A673 (cell line): ENCODE results near the gene KREMEN1. TPM values are rescaled to one million over a fixed set of nuclear protein-coding genes. Genes with fewer than 3 reads are reported as not detected.

Experiments
- BruUV-seq: library from RNA; stranded (reverse); fragments of 400-500 nt; replicated peaks from 2 replicates; lab custom pipeline; 2021; lab: Mats Ljungman, UMichigan
- CTCF ChIA-PET: fragments of 300-600 bp; sonication (Branson Sonifier 250); formaldehyde crosslinking; loops from one replicate; lab custom pipeline; 2022; ENCODE audit warnings: antibody characterized with exemption; lab: Charles Lee
- POLR2A ChIA-PET: fragments of 300-600 bp; sonication (Branson Sonifier 250); formaldehyde crosslinking; loops from one replicate; lab custom pipeline; 2022; ENCODE audit warnings: antibody characterized with exemption; ENCODE audit not compliant: low non-redundant PET; lab: Charles Lee
- DNase-seq: peaks from one replicate; pipeline ENCODE4 v3.0.0-alpha.2; 2015; ENCODE audit warnings: low spot score
- H3K27ac ChIP-seq: fragments of 200-600 bp; sonication (generic); 2 replicates; pipeline ENCODE4 v1.5.1; 2016; ENCODE audit warnings: mixed run types, low read depth, mild to moderate bottlenecking, mixed read lengths, antibody characterized with exemption, low read length; ENCODE audit not compliant: poor library complexity, severe bottlenecking
- H3K27me3 ChIP-seq: fragments of 200-600 bp; sonication (generic); replicated peaks from 2 replicates; pipeline ENCODE4 v1.6.1; 2017; ENCODE audit warnings: mixed run types, low read depth, mild to moderate bottlenecking, mixed read lengths, antibody characterized with exemption, low read length; ENCODE audit not compliant: insufficient read depth, poor library complexity
- H3K36me3 ChIP-seq: fragments of 200-600 bp; sonication (generic); 2 replicates; pipeline ENCODE4 v1.6.1; 2016; ENCODE audit warnings: mixed run types, mild to moderate bottlenecking, mixed read lengths, antibody characterized with exemption, low read length; ENCODE audit not compliant: insufficient read depth, poor library complexity, severe bottlenecking
- H3K4me1 ChIP-seq: fragments of 200-600 bp; sonication (generic); 2 replicates; pipeline ENCODE4 v1.6.1; 2017; ENCODE audit warnings: mixed run types, mild to moderate bottlenecking, mixed read lengths, antibody characterized with exemption, low read length; ENCODE audit not compliant: insufficient read depth, poor library complexity, severe bottlenecking
- H3K4me3 ChIP-seq: fragments of 200-600 bp; sonication (generic); 2 replicates; pipeline ENCODE4 v1.5.1; 2016; ENCODE audit warnings: low read depth, mixed run types, mild to moderate bottlenecking, mixed read lengths, low read length; ENCODE audit not compliant: poor library complexity, severe bottlenecking
- H3K9me3 ChIP-seq: fragments of 200-600 bp; sonication (generic); 2 replicates; pipeline ENCODE4 v1.6.1; 2016; ENCODE audit warnings: mixed run types, low read depth, mild to moderate bottlenecking, mixed read lengths, antibody characterized with exemption, low read length; ENCODE audit not compliant: poor library complexity, severe bottlenecking
- CTCF ChIP-seq: fragments of 300-800, 200-600 bp; sonication (generic); conservative IDR thresholded peaks from 2 replicates; pipeline ENCODE4 v1.5.1; 2017; ENCODE audit warnings: low read depth, mild to moderate bottlenecking, antibody characterized with exemption, low read length, moderate library complexity, mixed read lengths
- EZH2 ChIP-seq: fragments of 200-600 bp; sonication (generic); IDR thresholded peaks from 2 replicates; pipeline ENCODE4 v1.6.1; 2017; ENCODE audit warnings: borderline replicate concordance, low read depth, mild to moderate bottlenecking, mixed read lengths, antibody characterized with exemption, low read length; ENCODE audit not compliant: poor library complexity, severe bottlenecking
- intact Hi-C: fragments of 100-400 bp; cut with micrococcal nuclease; formaldehyde crosslinking; loops from one replicate; pipeline ENCODE4 v1.10.0; 2022; ENCODE audit not compliant: unreplicated experiment
- total RNA-seq: library from RNA; stranded (reverse); gene quantifications from 2 replicates; pipeline ENCODE4 v1.2.3, GENCODE V29; 2021

KREMEN1 gene
- total RNA-seq, 1 experiment from 2014 or later: 4.2 TPM

GRCh38 chr22:29125844-29126243, 53.0 kb downstream of the KREMEN1 start:
- Histone ChIP-seq H3K27me3 (no peaks in the 10 kb centered on the region), H3K4me3 (no peak overlapping the region), H3K36me3 (no peaks in the 10 kb centered on the region), H3K9me3 (no peaks in the 10 kb centered on the region), H3K4me1 (no peaks in the 10 kb centered on the region), H3K27ac (no peak overlapping the region)
- no peak for DNase-seq
- intact Hi-C loops: no loop called here
- ChIA-PET CTCF (no interaction called here), POLR2A (no interaction called here)
- TF ChIP-seq EZH2 (no peak), CTCF (no peak)
- no TSS peak for BruUV-seq

- no peak for DNase-seq
- TF ChIP-seq EZH2 (no peak), CTCF (no peak)
- no peak overlapping the region for H3K4me3 ChIP-seq
- no TSS peak for BruUV-seq
- intact Hi-C loops: no loop called here
- no peaks in the 10 kb centered on the region for H3K4me1 ChIP-seq
- POLR2A ChIA-PET: no interaction called here
- CTCF ChIA-PET: interaction anchor here (0.6 kb wide), 1 partner anchor 34 kb away, joined by 3 read pairs; no protein-coding TSS in a partner anchor
- H3K27me3 ChIP-seq: no peaks in the 10 kb centered on the region
- no peak overlapping the region for H3K27ac ChIP-seq
- H3K9me3 ChIP-seq: no peaks in the 10 kb centered on the region
- H3K36me3 ChIP-seq: no peaks in the 10 kb centered on the region
These were observed 54.0 kb downstream of the KREMEN1 start for GRCh38 chr22:29126670-29127395.

GRCh38 chr22:29128891-29129807, 56.3 kb downstream of the KREMEN1 start:
- BruUV-seq: no TSS peak
- intact Hi-C loops: no loop called here
- CTCF ChIA-PET: no interaction called here
- H3K4me1 ChIP-seq: no peaks in the 10 kb centered on the region
- H3K36me3 ChIP-seq: no peaks in the 10 kb centered on the region
- TF ChIP-seq EZH2 (no peak), CTCF (no peak)
- DNase-seq: no peak
- POLR2A ChIA-PET: no interaction called here
- no peaks in the 10 kb centered on the region for H3K27me3 ChIP-seq
- no peaks in the 10 kb centered on the region for H3K9me3 ChIP-seq
- H3K27ac ChIP-seq: no peak overlapping the region
- no peak overlapping the region for H3K4me3 ChIP-seq
